GM20431 (cell line): Measurements from ENCODE around the gene MOSMO.
"Not testable (repeated sequence)": the region's sequence is repeated elsewhere in the genome, so short reads cannot be mapped to it uniquely, and the experiment has no call there.

Source experiments
- in situ Hi-C: fragments of 300-500 bp; cut with MseI, MboI; formaldehyde crosslinking; loops from one replicate; pipeline ENCODE4 v1.15.0; 2020; ENCODE audit warnings: low sequenced_read_pairs; ENCODE audit not compliant: unreplicated experiment

The MOSMO gene

DNA sequence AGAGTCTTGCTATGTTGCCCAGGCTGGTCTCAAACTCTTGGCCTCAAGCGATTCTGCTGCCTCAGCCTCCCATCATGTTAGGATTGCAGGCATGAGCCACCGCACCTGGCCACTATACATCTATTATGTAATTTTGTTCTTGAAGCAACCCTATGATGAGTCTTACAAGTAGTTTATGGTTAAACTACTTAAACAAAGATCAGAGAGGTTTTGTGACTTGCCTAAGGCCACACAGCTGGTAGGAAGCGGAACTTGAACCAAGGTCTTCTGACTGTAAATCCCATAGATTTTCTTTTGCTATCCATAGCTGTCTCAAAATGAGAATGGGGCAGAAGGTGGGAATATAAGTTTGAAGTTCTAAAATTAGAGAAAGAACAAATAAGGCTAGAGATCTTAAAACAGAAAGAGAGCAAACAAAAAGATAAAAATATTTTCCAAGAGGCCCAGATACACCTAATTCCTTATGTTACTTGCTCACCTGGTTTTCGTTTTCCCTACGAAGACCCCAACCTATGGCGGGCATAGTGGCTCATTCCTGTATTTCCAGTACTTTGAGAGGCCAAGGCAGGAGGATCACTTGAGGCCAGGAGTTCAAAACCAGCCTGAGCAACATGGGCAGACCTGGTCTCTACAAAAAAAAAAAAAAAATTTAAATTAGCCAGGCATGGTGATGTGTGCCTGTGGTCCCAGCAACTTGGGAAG lies 116.8 kb downstream of the MOSMO start:
- in situ Hi-C loops, result no loop called here

DNA sequence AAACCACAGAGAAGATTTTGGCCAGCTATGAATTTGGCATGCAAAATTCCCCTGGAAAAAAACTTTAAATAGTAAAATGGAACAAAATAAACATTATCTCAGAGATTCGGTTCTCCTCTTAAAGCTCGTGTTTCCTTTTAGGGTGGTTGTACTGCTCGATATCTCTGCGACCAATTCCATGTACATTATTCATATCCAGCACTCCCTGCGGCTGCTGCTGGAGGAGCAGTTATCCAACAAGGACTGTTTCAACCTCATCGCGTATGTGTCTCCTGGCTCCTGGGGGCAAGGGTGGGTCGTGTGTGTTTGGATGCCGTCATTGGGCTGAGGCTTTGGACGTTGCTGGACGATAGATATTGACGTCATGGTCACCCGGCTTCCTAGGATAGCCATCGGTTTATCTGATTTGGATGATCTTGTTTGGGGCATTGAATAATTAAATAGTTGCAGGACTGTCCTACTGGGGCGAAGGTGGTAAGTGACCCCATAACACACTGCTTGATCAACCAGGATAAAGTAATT lies 118.2 kb downstream of the MOSMO start:
- in situ Hi-C loops, result no loop called here

DNA sequence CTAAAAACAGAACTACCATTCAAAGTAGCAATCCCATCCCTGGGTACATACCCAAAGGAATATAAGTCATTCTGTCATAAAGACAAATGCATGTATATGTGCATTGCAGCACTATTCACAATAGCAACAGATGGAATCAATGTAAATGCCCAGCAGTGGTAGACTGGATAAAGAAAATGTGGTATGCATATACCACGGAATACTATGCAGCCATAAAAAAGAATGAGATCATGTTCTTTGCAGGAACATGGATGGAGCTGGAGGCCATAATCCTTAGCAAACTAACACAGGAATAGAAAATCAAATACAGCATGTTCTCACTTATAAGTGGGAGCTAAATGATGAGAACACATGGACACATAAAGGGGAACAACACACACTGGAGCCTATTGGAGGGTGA lies 120.6 kb downstream of the MOSMO start:
- in situ Hi-C loops, result not testable (repeated sequence)

DNA sequence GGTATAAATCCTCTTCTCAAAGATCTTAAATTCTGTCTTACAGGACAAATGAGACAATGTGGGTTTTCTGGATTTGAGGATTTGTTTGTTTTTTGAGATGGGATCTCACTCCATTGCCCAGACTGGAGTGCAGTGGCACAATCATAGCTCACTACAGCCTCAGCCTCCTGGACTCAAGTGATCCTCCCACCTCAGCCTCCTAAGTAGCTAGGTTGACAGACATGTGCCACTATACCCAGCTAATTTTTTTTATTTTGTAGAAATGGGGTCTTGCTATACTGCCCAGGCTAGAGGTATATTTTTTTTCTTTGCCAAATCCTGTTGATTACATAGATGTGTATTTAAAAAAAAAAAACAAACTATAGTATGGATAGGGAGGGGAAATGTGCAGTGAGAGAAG lies 122.6 kb downstream of the MOSMO start:
- in situ Hi-C loops, result no loop called here

DNA sequence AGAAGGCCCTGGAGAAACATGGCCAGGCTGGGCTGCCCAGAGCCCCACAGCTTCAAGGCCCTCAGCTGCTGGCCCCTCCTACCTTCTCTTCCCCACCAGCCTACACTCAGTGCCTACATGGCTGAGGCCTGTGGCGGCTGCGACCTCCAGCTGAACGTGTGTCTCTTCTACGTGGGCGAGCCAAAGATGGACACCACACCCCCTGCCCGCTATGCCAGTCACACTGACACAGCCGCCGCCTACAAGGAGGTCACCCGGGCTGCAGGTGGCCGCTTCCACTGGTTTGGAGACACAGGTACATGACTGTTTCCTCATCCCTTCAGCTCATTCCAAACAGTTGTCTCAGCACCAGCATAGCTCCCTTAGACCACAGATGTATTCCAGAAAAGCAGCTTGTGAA lies 124.9 kb downstream of the MOSMO start:
- in situ Hi-C loops, result no loop called here
